Activated CD8-positive, alpha-beta memory T cell treated with anti-CD3 and anti-CD28 coated beads, Interleukin-2, amount 10 ng/mL, durations not matched to agents 7 days and 5 days (primary cell): ENCODE measurements around the gene IFNA5. TPM values are rescaled to one million over a fixed set of nuclear protein-coding genes. Genes with fewer than 3 reads are reported as not detected.

Experiments used
- ATAC-seq: fragments of 150-1000 bp; cut with Tn5 transposase; one replicate; pipeline ENCODE4 v1.10.0; 2021; ENCODE audit warnings: moderate library complexity
- CTCF ChIA-PET: fragments of 350-600 bp; sonication (Branson Sonifier 250); formaldehyde crosslinking; loops from one replicate; lab custom pipeline; 2021; ENCODE audit warnings: antibody characterized with exemption; lab: Charles Lee
- DNase-seq: peaks from one replicate; pipeline ENCODE4 v3.0.0-alpha.2; 2020
- H3K27ac Mint-ChIP-seq: one replicate; pipeline ENCODE4 v1.8.0; 2021; ENCODE audit warnings: mild to moderate bottlenecking, mixed read lengths
- H3K27me3 Mint-ChIP-seq: one replicate; pipeline ENCODE4 v1.8.0; 2021; ENCODE audit warnings: mixed read lengths
- H3K36me3 Mint-ChIP-seq: one replicate; pipeline ENCODE4 v1.8.0; 2021; ENCODE audit warnings: mild to moderate bottlenecking, mixed read lengths
- H3K4me1 Mint-ChIP-seq: one replicate; pipeline ENCODE4 v1.8.0; 2021; ENCODE audit warnings: mixed read lengths
- H3K4me3 Mint-ChIP-seq: one replicate; pipeline ENCODE4 v1.8.0; 2021; ENCODE audit warnings: mild to moderate bottlenecking, moderate library complexity, mixed read lengths
- H3K9me3 Mint-ChIP-seq: one replicate; pipeline ENCODE4 v1.8.0; 2022; ENCODE audit warnings: low read depth, mixed read lengths
- total RNA-seq, 2 experiments: library from RNA; stranded (reverse); gene quantifications; one replicate each; pipeline ENCODE4 v1.2.3, GENCODE V29; 2021

Gene IFNA5
- total RNA-seq, 2 experiments from 2014 or later: not detected

DNA sequence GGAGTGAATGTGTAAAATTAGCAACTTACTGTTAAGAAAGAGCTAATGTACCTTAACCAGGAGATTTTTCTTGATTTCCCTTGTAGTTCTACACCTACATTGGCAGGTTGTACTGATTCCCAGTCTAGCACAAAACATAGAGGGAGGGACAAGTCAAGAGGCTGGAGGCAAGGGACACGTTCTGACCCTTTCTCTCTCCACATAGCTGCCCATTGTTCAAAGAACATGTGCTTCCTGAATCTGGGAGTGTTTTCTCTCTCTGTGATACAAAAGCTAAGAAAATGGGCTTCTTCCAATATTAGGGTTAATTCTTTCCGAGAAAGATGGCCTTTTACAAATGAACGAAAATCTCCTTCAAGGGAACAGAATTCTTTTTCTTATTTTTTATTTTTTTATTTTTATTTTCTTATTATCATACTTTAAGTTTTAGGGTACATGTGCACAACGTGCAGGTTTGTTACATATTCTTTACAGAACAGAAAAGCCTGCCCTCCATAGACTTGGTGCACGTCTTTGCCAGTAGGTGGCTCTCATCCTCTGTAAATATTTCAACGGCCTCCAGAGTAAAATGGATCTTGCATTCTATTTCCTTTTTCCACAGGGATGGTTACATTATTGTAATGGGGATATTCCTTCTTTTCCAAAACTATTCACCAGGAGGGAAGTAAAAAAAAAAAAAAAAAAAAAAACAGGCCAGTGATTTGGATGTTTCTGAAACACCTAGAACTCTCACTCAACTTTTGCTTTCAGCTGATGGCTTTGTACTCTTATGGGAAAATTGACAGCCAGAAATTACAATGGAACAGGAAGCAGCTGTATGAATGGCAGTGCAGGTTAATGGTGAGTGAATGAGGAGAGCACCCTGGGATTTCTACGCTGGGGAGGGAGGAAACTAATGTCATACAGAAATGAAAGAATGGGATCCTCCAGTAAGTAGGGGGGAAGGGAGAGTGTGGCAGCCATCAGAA, 13.1 kb upstream of the IFNA5 start:
- CTCF ChIA-PET: interaction anchor here (0.6 to 4.1 kb wide), 23 partner anchors 10 to 472 kb away, joined by 3 to 25 read pairs (median 4); partner anchors contain the start of gene KLHL9
- peaks cover 15% of the 10 kb centered on the region for H3K27me3 Mint-ChIP-seq
- peaks cover 11% of the 10 kb centered on the region for H3K36me3 Mint-ChIP-seq
- no peaks in the 10 kb centered on the region for H3K9me3 Mint-ChIP-seq
- peak; percentile 69 for ATAC-seq
- no peak for DNase-seq
- H3K4me3 Mint-ChIP-seq: no peak overlapping the region
- peaks cover 2% of the 10 kb centered on the region for H3K4me1 Mint-ChIP-seq
- H3K27ac Mint-ChIP-seq: no peak overlapping the region

- ATAC-seq: no peak
These were observed 11.7 kb upstream of the IFNA5 start for GRCh38 chr9:21316860-21317259.

DNA sequence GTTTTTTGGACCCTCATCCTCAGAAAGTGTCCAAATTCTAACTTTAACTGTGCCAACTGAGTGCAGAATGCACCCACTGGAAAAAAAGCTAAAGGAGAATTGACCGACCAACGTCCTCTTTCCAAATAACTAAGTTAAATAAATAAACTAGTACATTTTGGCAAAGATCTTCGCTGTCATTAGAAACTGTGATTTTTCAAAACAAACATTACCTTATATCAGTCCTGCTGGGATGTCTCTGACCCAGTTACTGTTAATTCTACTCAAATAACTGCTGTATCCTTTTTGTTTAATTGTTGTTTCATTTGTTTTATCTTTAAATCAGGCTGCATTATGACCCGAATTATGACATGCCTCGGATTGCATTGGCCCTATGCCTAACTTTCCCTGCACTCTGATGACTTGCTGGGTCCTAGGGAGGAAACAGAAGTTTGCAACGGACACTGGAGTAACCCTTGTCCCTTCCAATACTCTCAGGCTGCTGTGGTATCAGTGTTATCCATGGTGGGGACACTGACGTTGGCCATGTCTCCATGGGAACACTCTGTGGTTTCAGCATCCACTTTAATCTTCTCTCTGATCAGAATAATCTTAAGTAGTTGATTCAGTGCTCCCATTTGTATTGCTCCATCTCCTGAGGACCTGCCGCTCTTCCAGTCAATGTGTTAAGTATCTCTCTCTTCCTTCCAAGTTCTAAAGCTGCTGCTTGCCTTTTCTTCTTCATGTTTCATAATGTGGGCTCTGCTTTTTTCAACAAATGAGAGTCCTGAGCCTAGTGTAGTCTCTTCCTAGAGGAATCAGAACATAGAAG, 11.1 kb upstream of the IFNA5 start:
- peaks cover 2% of the 10 kb centered on the region for H3K36me3 Mint-ChIP-seq
- H3K9me3 Mint-ChIP-seq: no peaks in the 10 kb centered on the region
- peaks cover 2% of the 10 kb centered on the region for H3K4me1 Mint-ChIP-seq
- CTCF ChIA-PET: interaction anchor here (0.8 to 4.1 kb wide), 3 partner anchors 22 to 81 kb away, joined by 4 to 25 read pairs (median 6); no protein-coding TSS in a partner anchor
- ATAC-seq (no peak), DNase-seq (no peak)
- no peak overlapping the region for H3K27ac Mint-ChIP-seq
- H3K4me3 Mint-ChIP-seq: no peak overlapping the region
- peaks cover 18% of the 10 kb centered on the region for H3K27me3 Mint-ChIP-seq

More at GRCh38 chr9:21316860-21317259, 11.7 kb upstream of the IFNA5 start:
- no peak overlapping the region for H3K27ac Mint-ChIP-seq
- DNase-seq: no peak
- peaks cover 2% of the 10 kb centered on the region for H3K36me3 Mint-ChIP-seq
- H3K4me3 Mint-ChIP-seq: no peak overlapping the region
- H3K27me3 Mint-ChIP-seq: peaks cover 18% of the 10 kb centered on the region
- H3K4me1 Mint-ChIP-seq: peaks cover 2% of the 10 kb centered on the region
- CTCF ChIA-PET: interaction anchor here (0.8 to 4.1 kb wide), 2 partner anchors 21 to 79 kb away, joined by 4 to 25 read pairs; no protein-coding TSS in a partner anchor
- no peaks in the 10 kb centered on the region for H3K9me3 Mint-ChIP-seq

- peaks cover 2% of the 10 kb centered on the region for H3K4me1 Mint-ChIP-seq
These were observed 9.0 kb upstream of the IFNA5 start for GRCh38 chr9:21314152-21314551.

DNA sequence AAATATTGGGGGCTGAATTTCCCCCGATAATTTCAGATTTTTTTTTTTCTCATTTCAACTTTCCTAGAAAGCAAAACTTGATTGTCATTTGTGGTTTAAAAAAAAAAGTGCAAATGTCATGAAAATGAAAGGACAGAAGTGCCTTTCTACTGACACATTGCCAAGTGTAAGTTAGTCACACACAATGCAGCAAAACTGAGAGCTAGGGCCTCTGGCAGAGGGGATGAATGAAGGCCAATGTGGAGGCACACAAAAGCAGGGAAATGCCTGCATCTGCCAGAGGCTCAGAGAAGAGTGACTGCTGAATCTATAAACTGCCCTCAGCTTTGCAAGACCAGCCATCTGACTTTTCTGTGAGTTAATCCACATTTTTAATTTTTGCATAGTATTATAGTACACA, 6.8 kb upstream of the IFNA5 start:
- Mint-ChIP-seq H3K27ac (no peak overlapping the region), H3K9me3 (no peaks in the 10 kb centered on the region), H3K36me3 (no peaks in the 10 kb centered on the region), H3K4me3 (no peak overlapping the region), H3K4me1 (no peaks in the 10 kb centered on the region), H3K27me3 (peaks cover 35% of the 10 kb centered on the region)
- CTCF ChIA-PET: no interaction called here
- ATAC-seq: no peak
- no peak for DNase-seq

More at GRCh38 chr9:21314152-21314551, 9.0 kb upstream of the IFNA5 start:
- CTCF ChIA-PET: interaction anchor here (1.2 to 2.0 kb wide), 2 partner anchors 78 to 142 kb away, joined by 3 to 6 read pairs; no protein-coding TSS in a partner anchor
- Mint-ChIP-seq H3K4me3 (no peak overlapping the region), H3K9me3 (no peaks in the 10 kb centered on the region), H3K27me3 (peaks cover 20% of the 10 kb centered on the region), H3K36me3 (no peaks in the 10 kb centered on the region), H3K27ac (no peak overlapping the region)
- ATAC-seq: no peak
- DNase-seq: no peak

- CTCF ChIA-PET: interaction anchor here (1.3 kb wide), 1 partner anchor 9 kb away, joined by 3 read pairs; no protein-coding TSS in a partner anchor
- H3K4me3 Mint-ChIP-seq: no peak overlapping the region
- peaks cover 47% of the 10 kb centered on the region for H3K27me3 Mint-ChIP-seq
- H3K27ac Mint-ChIP-seq: no peak overlapping the region
- ATAC-seq: no peak
- H3K9me3 Mint-ChIP-seq: no peaks in the 10 kb centered on the region
- H3K4me1 Mint-ChIP-seq: peaks cover 11% of the 10 kb centered on the region
- no peak for DNase-seq
- no peaks in the 10 kb centered on the region for H3K36me3 Mint-ChIP-seq
These were observed 9.1 kb downstream of the IFNA5 start for GRCh38 chr9:21295992-21296391.

GRCh38 chr9:21294904-21295538, 10.1 kb downstream of the IFNA5 start:
- peaks cover 39% of the 10 kb centered on the region for H3K27me3 Mint-ChIP-seq
- DNase-seq (no peak), ATAC-seq (no peak)
- H3K4me1 Mint-ChIP-seq: peaks cover 11% of the 10 kb centered on the region
- H3K27ac Mint-ChIP-seq: no peak overlapping the region
- H3K4me3 Mint-ChIP-seq: no peak overlapping the region
- no peaks in the 10 kb centered on the region for H3K36me3 Mint-ChIP-seq
- CTCF ChIA-PET: interaction anchor here (1.3 kb wide), 1 partner anchor 8 kb away, joined by 3 read pairs; no protein-coding TSS in a partner anchor
- H3K9me3 Mint-ChIP-seq: no peaks in the 10 kb centered on the region

- Mint-ChIP-seq H3K4me3 (no peak overlapping the region), H3K27me3 (peaks cover 37% of the 10 kb centered on the region), H3K27ac (no peak overlapping the region), H3K4me1 (peaks cover 11% of the 10 kb centered on the region), H3K9me3 (no peaks in the 10 kb centered on the region), H3K36me3 (no peaks in the 10 kb centered on the region)
- DNase-seq (no peak), ATAC-seq (no peak)
- CTCF ChIA-PET: no interaction called here
These were observed 10.7 kb downstream of the IFNA5 start for GRCh38 chr9:21294364-21294774.

DNA sequence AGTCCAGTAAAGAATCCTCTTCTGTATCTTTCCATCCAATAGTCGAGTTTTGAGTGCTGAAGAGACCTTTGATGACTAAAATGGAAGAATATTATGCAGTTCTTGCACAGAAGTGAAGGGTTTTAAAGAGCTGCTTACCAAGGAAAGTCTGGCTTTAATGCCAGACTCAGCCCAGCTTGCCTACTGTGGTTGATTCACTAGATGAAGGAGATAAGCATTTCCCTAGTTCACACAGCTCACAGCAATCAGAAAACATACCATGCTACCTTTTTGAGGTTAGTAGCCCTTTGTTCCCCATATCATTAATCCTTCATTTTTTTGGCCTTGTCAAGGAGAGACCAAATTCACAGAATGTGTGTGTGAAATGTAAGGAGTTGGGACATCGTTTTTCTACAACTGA, 15.3 kb downstream of the IFNA5 start:
- Mint-ChIP-seq H3K27me3 (peaks cover 28% of the 10 kb centered on the region), H3K4me3 (no peak overlapping the region), H3K36me3 (no peaks in the 10 kb centered on the region), H3K9me3 (no peaks in the 10 kb centered on the region), H3K4me1 (peaks cover 5% of the 10 kb centered on the region), H3K27ac (no peak overlapping the region)
- ATAC-seq: no peak
- CTCF ChIA-PET: no interaction called here
- no peak for DNase-seq

GRCh38 chr9:21287280-21287679, 17.8 kb downstream of the IFNA5 start:
- CTCF ChIA-PET: interaction anchor here (1.1 kb wide), 1 partner anchor 8 kb away, joined by 3 read pairs; no protein-coding TSS in a partner anchor
- no peak overlapping the region for H3K27ac Mint-ChIP-seq
- no peaks in the 10 kb centered on the region for H3K9me3 Mint-ChIP-seq
- no peak overlapping the region for H3K4me3 Mint-ChIP-seq
- no peaks in the 10 kb centered on the region for H3K4me1 Mint-ChIP-seq
- ATAC-seq: no peak
- no peaks in the 10 kb centered on the region for H3K36me3 Mint-ChIP-seq
- peaks cover 16% of the 10 kb centered on the region for H3K27me3 Mint-ChIP-seq
- no peak for DNase-seq

- Mint-ChIP-seq H3K4me3 (no peak overlapping the region), H3K36me3 (no peaks in the 10 kb centered on the region), H3K27me3 (peaks cover 18% of the 10 kb centered on the region), H3K27ac (no peak overlapping the region), H3K4me1 (no peaks in the 10 kb centered on the region), H3K9me3 (no peaks in the 10 kb centered on the region)
- CTCF ChIA-PET: interaction anchor here (1.1 kb wide), 1 partner anchor 9 kb away, joined by 3 read pairs; no protein-coding TSS in a partner anchor
- DNase-seq (no peak), ATAC-seq (no peak)
These were observed 18.5 kb downstream of the IFNA5 start for GRCh38 chr9:21286659-21287058.

DNA sequence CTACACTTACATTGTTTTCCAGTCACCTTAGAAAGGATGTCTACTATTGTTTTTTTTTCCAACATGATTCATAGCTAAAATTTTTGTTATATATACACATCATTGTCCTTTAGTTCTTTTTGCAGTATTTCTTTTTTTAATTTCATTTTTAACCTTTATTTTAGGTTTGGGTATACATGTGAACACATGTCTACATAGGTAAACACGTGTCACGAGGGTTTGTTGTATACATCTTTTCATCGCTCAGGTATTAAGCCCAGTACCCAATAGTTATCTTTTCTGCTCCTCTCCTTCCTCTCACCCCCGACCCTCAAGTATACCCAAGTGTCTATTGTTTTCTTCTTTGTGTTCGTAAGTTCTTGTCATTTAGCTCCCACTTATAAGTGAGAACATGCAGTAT, 19.0 kb downstream of the IFNA5 start:
- ATAC-seq (no peak), DNase-seq (no peak)
- Mint-ChIP-seq H3K36me3 (no peaks in the 10 kb centered on the region), H3K27ac (no peak overlapping the region), H3K4me1 (no peaks in the 10 kb centered on the region), H3K9me3 (no peaks in the 10 kb centered on the region), H3K4me3 (no peak overlapping the region), H3K27me3 (peaks cover 23% of the 10 kb centered on the region)
- CTCF ChIA-PET: interaction anchor here (0.7 kb wide), 1 partner anchor 83 kb away, joined by 3 read pairs; no protein-coding TSS in a partner anchor
